DMS153 (cell line): ENCODE results near the gene TMEM115.
"Not testable (repeated sequence)": the region's sequence is repeated elsewhere in the genome, so short reads cannot be mapped to it uniquely, and the experiment has no call there.

Source experiments
- DNase-seq: peaks from one replicate; lab custom pipeline; 2025; lab: John Stamatoyannopoulos, UW

TMEM115 gene

GRCh38 chr3:50316657-50317242, 42.6 kb downstream of the TMEM115 start:
- no peak for DNase-seq

DNA sequence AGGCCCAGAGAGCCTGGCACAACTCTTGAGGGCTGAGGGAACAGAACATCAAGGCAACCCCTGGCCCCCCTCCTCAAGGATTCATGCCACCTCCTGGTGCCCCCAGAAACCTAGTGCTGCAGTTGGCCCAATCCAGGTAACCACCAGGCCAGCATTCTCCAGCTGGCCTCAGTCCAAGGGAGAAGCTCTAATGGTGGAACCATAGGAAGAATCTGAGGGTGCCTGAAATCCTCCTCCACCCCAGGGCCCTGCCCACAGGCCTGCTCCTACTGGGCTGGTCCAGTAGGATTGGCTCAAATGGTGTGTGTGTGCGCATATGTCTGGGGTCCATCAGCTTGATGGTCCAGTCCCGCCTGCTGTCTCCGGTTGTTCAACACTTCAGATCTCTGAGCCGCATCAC, 44.5 kb downstream of the TMEM115 start:
- no peak for DNase-seq

DNA sequence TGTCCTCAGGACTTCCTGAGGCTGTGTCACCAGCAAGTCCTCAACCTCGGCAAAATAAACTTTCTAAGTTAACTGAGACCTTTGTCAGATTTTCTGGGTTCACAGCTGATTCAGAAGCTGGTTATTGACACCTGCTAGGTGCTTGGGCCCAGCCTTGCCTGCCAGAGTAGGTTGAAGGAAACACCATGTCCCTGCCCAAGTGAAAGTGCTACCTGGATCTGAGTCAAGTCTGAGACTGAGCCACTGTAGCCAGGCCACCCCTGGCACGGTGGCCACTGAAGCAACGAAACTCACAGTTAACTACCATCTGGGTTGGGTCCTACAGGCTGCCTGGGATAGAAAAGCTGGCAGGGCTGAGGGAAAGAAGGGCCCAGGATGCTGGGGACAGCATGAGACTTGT, 45.0 kb downstream of the TMEM115 start:
- DNase-seq, result no peak

- DNase-seq, result not testable (repeated sequence)
Observed at GRCh38 chr3:50312041-50312440, 47.3 kb downstream of the TMEM115 start.
